HG03521 (cell line): ENCODE results near the gene TTC17.
"Not testable (repeated sequence)": the region's sequence is repeated elsewhere in the genome, so short reads cannot be mapped to it uniquely, and the experiment has no call there.

Experiments
- ATAC-seq: cut with Tn5 transposase; IDR thresholded peaks from one replicate; pipeline ENCODE4 v1.9.1; 2021; ENCODE audit warnings: mild to moderate bottlenecking, moderate library complexity; ENCODE audit not compliant: unreplicated experiment

Gene TTC17

DNA sequence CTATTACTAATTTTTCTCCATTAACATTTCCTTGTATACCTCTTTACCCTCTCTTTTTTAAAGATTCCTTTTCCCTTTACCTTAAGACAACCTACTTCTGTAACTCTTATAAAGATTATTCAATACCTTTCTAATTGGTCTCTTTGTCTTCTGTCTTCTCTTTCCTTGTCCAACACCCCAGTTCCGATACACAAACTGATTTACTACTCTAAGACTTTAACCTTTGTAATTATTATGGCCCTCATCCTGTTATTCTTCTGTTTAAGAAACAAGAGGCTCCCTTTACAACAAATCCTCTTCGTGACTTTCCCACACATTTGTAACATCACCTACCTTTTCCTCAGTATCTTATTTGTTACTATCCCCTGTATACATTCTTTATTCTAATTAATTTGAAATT is 81.8 kb downstream of the TTC17 start:
- no peak for ATAC-seq

DNA sequence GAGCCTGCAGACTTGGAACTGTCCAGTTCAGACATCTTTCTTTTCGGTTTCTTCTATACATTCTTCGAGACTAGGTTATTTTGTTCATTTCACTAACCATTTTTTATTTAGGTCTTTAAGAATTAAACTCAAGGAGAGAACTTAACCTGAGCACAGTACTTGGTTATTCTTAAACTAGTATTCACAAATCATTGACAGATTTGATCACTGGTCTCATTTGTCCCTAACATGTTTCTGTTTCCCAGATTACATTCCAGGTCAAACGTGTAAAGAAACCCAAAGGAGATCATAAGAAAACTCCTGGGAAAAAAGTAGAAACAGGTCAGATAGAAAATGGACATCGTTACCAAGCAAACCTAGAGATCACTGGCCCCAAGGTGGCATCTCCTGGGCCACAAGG is 85.1 kb downstream of the TTC17 start:
- ATAC-seq: no peak

GRCh38 chr11:43447151-43447550 is 88.4 kb downstream of the TTC17 start:
- ATAC-seq: no peak

DNA sequence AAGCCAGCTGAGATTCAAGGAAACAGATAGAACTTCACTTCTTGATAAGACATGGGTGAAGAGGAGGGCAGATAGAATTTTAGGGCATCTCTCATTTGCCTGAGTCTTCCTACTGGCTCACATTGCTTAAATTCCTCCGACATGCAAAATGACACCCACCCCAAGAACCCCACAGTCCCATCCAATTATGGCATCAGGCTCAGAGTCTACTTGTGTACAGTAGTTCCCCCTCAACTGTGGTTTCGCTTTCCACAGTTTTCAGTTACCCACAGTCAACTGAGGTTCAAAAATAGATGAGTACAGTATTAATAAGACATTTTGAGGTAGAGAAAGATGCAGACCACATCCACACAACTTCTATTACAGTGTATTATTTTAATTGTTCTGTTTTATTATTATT is 99.8 kb downstream of the TTC17 start:
- ATAC-seq: no peak

GRCh38 chr11:43459246-43459645 is 100.5 kb downstream of the TTC17 start:
- ATAC-seq: no peak

DNA sequence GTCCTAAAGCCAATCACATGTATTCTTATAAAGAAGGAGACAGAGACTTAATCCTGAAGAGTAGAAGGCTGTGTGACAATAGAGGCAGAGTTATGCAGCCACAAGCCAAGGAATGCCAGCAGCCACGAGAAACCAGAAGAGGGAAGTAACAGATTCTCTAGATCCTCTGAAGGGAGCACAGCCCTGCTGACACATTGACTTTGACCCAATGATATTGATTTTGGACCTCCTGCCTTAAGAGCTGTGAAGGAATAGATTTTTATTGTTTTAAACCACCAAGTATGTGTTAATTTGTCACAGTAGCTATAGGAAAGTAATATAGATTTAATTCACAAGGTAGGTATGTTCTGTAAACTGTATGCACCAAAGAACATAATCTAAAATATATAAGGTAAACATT is 103.6 kb downstream of the TTC17 start:
- no peak for ATAC-seq

DNA sequence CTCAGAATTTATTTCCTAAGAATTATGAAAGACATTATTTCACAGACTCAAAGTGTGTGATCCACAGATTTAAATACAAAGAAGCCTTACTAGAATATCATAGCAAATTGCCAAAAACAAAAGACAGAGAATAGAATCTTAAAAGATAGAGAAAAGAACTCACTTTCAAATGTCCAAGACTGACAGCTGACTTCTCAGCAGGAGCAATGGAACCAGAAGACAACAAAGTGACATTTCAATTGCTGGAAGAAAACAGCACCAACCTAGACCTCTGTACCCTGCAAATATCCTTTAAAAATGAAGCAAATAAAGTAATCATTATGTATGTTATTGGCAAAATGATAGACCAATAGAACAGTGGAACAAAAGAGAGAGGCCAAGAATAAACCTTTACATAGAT is 109.2 kb downstream of the TTC17 start:
- ATAC-seq: no peak

GRCh38 chr11:43477491-43477890 is 118.8 kb downstream of the TTC17 start:
- ATAC-seq: not testable (repeated sequence)

- ATAC-seq: no peak
Observed at GRCh38 chr11:43486141-43486540, 127.4 kb downstream of the TTC17 start.

DNA sequence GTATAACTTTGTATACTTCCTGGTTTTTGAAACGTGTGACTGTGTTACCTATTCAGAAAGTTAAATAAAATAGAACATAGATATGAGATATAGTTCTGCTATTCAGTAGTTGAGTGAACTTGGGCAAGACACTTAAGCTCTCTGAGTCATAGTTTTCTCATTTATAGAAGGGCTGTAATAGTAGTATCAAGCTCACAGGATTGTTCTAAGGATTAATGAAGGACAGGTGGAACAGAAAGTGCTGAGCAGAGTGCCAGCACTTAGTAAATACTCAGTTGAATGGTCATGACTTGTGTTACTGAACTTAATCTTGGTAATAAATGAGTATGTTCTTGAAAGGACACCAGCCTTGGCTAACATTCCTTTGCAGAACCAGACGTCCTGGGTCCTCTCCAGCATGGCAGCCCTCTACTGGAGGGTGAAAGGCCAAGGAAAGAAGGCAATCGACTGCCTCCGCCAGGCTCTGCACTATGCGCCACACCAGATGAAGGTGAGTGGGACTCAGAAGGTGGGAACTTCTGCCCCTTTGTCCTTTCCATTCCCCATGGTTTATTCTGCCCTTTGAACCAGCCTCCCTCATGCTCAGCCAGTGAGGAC is 131.2 kb downstream of the TTC17 start:
- ATAC-seq: no peak

DNA sequence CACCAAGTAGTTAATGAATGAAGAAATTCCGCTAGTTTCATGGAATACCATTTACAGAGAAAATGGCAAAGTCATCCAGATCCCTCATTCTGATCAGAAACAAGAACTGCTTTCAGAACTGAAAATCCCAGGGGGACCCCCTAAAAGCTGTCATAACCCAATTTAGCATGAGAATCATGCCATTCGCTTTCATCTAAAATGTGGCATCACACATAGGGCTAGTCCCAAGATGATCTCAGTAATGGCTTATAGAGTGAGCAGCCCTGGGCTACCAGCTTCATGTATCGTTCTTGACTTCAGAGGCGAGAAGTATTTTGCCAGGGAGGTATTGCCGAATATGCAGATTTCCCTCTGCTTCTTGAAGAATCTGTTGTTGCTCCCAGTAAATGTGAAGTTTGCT is 134.0 kb downstream of the TTC17 start:
- ATAC-seq: no peak

GRCh38 chr11:43493431-43493830 is 134.7 kb downstream of the TTC17 start:
- ATAC-seq: no peak

DNA sequence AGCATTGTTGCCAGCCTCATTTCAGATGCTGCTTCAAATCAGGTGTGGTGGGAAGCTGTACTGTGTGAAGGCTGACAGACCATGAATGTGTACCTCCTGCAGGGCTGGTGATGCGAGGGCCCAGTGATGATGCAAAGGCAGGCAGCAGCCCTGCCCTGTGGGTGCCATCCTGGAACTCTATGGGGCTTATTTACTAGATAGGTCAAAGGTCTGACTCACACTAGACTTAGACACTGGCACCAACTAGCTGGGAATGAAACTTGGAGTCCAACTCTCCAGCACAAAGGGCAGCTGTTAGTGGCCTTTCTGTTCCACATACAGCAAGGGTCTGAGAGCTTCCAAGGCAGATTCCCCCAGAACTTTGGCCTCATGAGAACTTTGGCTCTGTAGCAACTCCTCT is 138.4 kb downstream of the TTC17 start:
- no peak for ATAC-seq

DNA sequence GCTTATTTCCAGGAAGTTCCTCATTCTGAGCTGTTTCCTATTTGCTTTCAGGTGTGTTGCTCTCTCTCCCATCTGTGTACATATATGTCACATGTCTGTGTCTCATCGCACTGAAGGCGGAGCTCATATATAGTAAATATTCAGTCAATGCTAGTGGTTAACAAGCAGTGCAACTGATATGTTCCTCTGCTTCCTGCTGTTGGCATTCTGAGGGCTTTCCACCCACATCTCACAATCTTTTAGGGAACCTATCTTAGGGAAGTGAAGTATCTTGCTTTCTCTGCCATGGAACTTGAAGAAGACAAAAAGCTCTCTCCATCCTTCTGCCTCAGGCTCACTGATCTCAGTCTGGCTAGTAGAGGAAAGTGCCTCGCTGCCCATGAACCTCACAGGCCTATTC is 139.8 kb downstream of the TTC17 start:
- ATAC-seq: no peak

- ATAC-seq: no peak
Observed at GRCh38 chr11:43503417-43503816, 144.7 kb downstream of the TTC17 start.

DNA sequence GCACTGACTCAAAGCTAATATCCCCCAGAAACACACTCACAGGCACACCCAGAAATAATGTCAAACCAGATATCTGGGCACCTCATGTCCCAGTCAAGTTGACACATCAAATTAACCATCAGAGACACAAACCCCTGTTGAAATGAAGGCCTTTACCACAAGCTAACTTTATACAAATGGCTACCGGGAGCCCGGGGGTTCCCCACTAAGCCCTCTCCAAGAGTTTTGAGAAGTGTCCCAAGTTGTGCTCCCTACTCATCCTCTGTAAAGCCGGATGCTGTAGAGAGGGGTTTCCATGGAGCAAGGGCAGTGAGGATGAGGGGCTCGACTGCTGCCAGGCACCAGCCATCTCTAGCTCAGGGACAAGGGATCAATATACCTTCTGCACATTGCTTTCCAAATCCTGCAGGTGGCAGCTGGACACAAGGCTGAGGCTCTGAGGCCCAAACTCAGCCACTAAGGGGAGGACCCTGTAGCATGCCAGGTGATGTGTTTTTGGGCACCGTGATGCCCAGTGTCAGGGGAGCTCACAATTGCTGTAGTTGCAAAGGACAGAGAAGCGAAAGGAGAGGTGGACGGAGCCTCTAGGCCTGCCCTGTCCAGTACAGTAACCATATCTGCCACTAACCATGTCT is 145.7 kb downstream of the TTC17 start:
- no peak for ATAC-seq

DNA sequence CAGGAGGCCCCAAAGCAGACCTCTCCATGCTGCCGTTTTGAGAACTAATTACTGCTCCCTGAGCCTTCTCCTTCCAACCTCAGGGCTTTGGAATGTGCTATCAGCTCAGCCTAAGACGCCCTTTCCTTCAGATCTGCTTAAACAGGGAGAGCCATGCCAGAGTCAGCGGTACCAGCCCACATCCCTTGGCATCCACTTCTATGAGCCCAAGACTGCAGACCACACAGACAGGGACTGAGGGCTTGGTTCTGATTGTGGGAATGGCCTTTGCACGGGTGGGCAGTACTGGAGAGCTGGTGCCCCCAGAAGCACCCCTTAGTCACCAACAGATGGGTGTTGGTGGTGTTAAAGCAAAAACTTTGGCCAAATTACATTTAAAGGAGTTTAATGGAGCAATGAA is 146.5 kb downstream of the TTC17 start:
- ATAC-seq: no peak

GRCh38 chr11:43507171-43507570 is 148.5 kb downstream of the TTC17 start:
- ATAC-seq: no peak

- no peak for ATAC-seq
Observed at GRCh38 chr11:43508511-43508918, 149.8 kb downstream of the TTC17 start.

DNA sequence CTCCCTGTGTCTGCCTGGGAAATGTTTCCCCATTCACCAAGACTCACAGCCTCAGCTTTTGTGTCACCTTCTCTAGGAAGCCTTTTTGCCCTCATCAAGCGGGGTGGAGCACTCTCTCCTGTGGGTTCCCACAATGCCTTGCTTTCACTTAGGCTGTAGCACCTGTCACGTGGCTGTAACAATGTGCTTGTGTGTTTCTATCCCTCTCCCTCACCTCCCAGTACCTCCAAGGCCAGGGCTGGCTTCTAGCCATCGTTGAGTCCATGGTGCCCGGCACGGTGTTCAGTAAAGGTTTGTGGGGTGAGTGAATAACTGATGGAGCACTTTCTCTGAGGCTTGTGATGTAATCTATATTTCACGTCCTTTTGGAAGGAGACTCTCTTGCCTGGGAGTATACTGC is 153.2 kb downstream of the TTC17 start:
- no peak for ATAC-seq

DNA sequence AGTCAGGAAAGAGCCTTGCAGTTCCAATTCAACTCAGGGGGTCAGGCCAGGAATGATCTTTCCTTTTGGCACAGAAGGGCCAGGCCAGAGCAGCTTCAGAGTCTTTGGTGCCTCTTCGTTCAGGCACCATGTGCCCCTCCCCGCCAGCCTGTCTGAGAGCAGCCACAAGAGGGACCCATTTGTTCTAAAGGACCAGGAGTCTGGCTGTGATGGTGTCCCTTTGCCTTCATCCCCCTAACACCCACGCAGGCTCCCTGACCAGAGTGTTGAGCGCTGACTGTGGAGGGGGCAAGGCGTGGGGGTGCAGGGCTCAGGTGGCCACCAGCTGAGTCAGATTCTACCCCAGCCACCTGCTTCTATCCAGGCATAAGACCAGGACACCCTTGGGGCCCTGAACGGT is 156.4 kb downstream of the TTC17 start:
- ATAC-seq: no peak

DNA sequence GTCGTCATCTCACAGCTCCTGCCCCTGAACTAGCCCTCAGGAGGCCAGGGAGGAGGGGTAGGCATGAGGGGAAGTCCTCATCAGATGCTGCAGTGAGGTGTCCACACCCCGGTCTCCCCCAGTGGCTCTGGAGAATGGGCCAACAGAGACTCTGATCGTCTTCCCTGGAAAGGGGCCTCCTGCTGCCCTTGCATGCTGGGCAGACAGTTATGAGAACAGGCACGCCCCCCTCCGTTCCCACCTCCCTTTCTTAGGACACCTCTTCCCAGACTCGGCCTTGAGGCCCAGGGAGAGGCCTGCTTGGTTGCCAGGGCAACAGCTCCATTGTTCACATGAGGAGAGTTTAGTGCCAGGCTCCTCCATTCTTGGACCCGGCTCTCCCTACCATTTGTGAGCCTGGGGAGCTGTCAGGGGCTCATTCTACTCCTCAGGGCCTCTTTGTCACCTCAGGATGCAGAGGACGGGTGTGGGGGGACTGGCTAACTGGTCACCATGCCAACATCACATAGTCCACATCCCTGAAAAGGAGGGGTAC is 157.7 kb downstream of the TTC17 start:
- no peak for ATAC-seq

GRCh38 chr11:43517518-43517917 is 158.8 kb downstream of the TTC17 start:
- ATAC-seq: no peak
